Brain pericyte (primary cell): ENCODE data around the gene COG5.
"Not testable (repeated sequence)": the region's sequence is repeated elsewhere in the genome, so short reads cannot be mapped to it uniquely, and the experiment has no call there.

ENCODE experiments used
- DNase-seq: peaks from one replicate; pipeline ENCODE4 v3.0.0-alpha.2; 2012; ENCODE audit warnings: low read depth, low spot score

COG5 gene

DNA sequence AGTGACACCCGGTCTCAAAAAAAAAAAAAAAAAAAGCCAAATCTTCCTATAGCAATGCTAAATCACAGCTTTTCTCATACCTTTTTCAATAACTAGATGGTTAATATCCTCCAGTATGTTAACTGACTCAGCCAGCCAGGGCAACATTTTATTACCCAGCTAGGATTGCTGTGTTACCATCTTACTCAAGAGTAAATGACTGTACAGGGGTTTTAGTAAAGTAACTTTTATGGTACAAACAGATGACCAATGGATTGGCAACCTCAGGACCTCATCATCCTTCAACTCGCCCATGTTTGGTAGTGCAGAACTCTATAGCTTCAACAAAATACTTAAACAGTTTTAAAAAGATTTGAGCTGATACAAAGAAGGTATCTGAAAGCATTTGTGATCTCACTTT lies 335.4 kb downstream of the COG5 start:
- no peak for DNase-seq

GRCh38 chr7:107224374-107225223 lies 339.1 kb downstream of the COG5 start:
- DNase-seq, result no peak

- not testable (repeated sequence) for DNase-seq
These were observed 342.9 kb downstream of the COG5 start for GRCh38 chr7:107220806-107221205.

- DNase-seq, result no peak
These were observed 343.4 kb downstream of the COG5 start for GRCh38 chr7:107220356-107220755.

GRCh38 chr7:107219563-107220244 lies 344.0 kb downstream of the COG5 start:
- no peak for DNase-seq

- DNase-seq, result no peak
These were observed 349.8 kb downstream of the COG5 start for GRCh38 chr7:107213945-107214344.

GRCh38 chr7:107213193-107213788 lies 350.4 kb downstream of the COG5 start:
- no peak for DNase-seq

DNA sequence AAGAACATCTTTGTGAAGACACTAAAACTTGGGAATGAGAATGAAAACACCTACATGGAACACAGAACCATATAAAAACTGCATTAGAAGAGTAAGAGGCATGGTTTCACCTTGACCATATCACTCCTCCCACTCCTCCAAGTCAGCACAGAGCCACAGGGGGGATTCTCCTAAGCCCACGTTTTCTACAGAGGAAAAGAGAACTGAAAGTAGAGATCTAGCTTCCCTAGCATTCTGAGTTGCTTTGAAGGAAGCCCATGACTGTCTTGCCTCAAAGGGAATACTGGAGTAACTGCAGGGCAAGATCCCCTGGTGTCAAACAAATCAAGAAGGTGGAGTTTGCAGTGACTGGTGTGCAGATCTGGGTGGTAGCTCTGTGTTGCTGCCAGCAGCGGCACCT lies 351.0 kb downstream of the COG5 start:
- DNase-seq, result no peak

- DNase-seq, result no peak
These were observed 353.3 kb downstream of the COG5 start for GRCh38 chr7:107210400-107210799.

- no peak for DNase-seq
These were observed 354.2 kb downstream of the COG5 start for GRCh38 chr7:107209565-107209964.

DNA sequence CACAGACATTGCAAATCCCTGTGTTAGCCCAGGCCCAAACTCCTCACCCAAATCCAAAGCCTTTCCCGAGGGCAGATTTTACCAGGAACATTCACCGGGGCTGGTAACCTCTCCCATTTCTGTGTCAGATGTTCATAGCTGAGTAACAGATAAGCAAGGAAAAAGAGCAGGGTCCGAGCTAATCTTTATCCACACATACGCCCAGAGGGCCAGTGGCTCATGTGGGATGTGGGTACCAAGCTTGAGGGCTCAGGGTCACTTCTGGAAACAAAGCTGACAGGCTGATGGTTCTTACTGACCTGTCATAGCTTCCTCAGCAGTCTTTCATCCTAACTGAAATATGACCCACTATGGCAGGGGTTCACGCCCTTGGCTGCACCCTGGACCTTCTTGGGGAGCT lies 355.2 kb downstream of the COG5 start:
- DNase-seq, result no peak

- DNase-seq, result peak; percentile 57
These were observed 355.6 kb downstream of the COG5 start for GRCh38 chr7:107208024-107208521.

- no peak for DNase-seq
These were observed 356.3 kb downstream of the COG5 start for GRCh38 chr7:107207459-107207858.

DNA sequence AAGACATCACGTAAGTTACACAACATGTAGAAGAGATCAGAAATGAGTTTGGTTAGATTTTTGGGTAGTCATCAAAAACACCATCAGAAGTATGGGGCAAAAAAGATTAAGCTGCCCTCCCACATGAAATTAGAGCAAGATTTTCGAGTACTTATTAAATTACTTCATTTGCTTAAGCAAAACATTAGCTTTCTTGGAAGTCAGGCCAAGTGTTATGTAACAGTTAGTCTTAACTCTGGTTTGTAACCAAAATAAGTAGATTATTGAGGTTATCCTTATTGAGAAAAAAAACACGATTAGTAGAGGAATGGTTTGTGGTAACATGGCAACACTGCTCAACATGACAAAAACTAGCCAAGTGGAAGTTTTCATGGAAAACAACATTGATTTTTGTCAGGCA lies 357.0 kb downstream of the COG5 start:
- no peak for DNase-seq

DNA sequence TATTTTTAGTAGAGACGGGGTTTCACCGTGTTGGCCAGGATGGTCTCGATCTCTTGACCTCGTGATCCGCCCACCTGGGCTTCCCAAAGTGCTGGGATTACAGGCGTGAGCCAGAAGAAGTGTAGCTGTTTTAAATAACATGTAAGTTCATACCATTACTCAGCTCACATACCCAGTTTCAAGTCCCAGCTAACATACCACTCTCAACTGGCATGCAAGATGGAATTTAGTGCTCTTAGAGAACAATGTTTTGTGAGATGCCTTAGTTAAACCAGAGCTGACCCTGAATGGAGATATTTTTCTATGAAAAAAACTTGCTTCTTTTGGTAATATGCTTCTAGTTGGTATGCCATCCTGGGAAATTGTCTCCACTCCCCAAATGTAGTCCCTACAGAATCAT lies 357.6 kb downstream of the COG5 start:
- DNase-seq, result no peak

- no peak for DNase-seq
These were observed 360.1 kb downstream of the COG5 start for GRCh38 chr7:107203607-107204006.

DNA sequence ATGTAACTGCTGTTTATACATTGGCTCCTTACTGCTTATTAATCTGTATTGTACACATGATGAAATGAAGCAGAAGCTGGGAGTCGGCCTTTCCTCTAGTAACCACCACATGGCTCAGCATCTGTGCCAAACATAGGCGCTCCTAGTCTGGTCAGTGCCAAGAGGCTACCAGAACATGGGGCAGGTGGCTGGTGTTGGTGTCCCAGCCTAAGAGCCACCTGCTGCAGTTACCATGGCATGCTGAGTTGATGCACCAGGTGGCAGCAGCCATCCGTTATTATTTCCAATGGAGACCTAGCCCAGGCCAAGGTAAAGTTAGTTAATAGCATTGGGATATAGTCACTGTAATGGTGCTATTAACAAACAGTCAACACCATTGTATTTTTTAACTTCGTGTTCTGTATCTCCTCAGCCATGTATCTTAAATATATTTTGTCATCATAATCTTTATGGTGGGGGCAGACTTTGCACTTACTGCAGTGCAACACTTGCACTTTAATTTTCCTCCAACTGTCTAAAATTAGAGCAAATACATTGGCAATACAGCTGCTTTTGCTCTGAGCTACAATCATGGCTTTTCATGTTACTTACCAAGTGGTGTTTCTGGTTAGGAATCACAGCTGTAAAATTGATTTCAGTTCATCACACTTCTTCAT lies 361.8 kb downstream of the COG5 start:
- no peak for DNase-seq

- DNase-seq, result no peak
These were observed 366.7 kb downstream of the COG5 start for GRCh38 chr7:107196834-107197610.

- no peak for DNase-seq
These were observed 369.7 kb downstream of the COG5 start for GRCh38 chr7:107194052-107194451.

- DNase-seq, result no peak
These were observed 373.6 kb downstream of the COG5 start for GRCh38 chr7:107190090-107190489.

DNA sequence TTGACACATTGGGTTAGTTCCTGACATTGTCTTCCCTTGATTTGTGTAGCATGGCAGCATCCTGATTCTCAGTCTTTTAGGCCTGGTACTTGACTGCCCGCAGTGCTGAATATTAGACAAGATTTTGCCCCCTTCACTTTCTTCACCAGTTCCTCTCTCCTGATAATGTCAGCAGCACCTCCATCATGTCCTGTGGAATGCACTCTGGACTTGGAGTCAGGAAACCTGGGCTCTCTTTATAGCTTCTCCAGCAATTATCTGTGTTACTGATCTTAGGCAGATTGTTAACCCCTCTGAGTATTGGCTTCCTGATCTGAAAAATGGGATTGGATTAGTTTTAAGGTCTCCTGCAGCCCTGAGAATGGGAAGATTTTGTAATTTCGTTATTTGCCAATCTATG lies 375.9 kb downstream of the COG5 start:
- no peak for DNase-seq
